Caco-2 (cell line): ENCODE results near the gene AP4E1. TPM values are rescaled to one million over a fixed set of nuclear protein-coding genes. Genes with fewer than 3 reads are reported as not detected.

Experiments
- BruUV-seq: library from RNA; stranded (reverse); fragments of 400-500 nt; replicated peaks from 2 replicates; lab custom pipeline; 2021; lab: Mats Ljungman, UMichigan
- CTCF ChIA-PET: fragments of 300-600 bp; sonication (Branson Sonifier 250); formaldehyde crosslinking; loops from one replicate; lab custom pipeline; 2022; ENCODE audit warnings: antibody characterized with exemption; lab: Charles Lee
- POLR2A ChIA-PET: fragments of 300-600 bp; sonication (Branson Sonifier 250); formaldehyde crosslinking; loops from one replicate; lab custom pipeline; 2022; ENCODE audit warnings: antibody characterized with exemption; lab: Charles Lee
- DNase-seq, 2 experiments: peaks; one replicate each; pipeline versions ENCODE4 v3.0.0 to v3.0.0-alpha.2; 2020 to 2022
- H3K27me3 ChIP-seq: replicated peaks from 2 replicates; pipeline ENCODE4 v1.6.0; 2011; ENCODE audit warnings: low read length; ENCODE audit not compliant: control insufficient read depth, insufficient read depth
- H3K36me3 ChIP-seq: 2 replicates; pipeline ENCODE4 v1.5.1; 2011; ENCODE audit warnings: low read length; ENCODE audit not compliant: control insufficient read depth, insufficient read depth
- H3K4me1 ChIP-seq: fragments of 250-450 bp; sonication (Bioruptor Pico); 2 replicates; pipeline ENCODE4 v1.5.1; 2020; ENCODE audit warnings: mild to moderate bottlenecking
- H3K4me3 ChIP-seq: 2 replicates; pipeline ENCODE4 v1.5.1; 2011; ENCODE audit warnings: low read depth, mild to moderate bottlenecking, control low read depth, low read length
- H3K9me3 ChIP-seq: fragments of 250-450 bp; sonication (Bioruptor Pico); 2 replicates; pipeline ENCODE4 v1.5.1; 2020; ENCODE audit warnings: mild to moderate bottlenecking, moderate library complexity
- H3K27ac Mint-ChIP-seq: one replicate; pipeline ENCODE4 v1.8.0; 2022; ENCODE audit warnings: mixed read lengths; ENCODE audit not compliant: unreplicated experiment
- H3K27me3 Mint-ChIP-seq: one replicate; pipeline ENCODE4 v1.8.0; 2022; ENCODE audit warnings: mixed read lengths; ENCODE audit not compliant: insufficient read depth, unreplicated experiment
- H3K36me3 Mint-ChIP-seq: one replicate; pipeline ENCODE4 v1.8.0; 2022; ENCODE audit warnings: mild to moderate bottlenecking, mixed read lengths; ENCODE audit not compliant: insufficient read depth, unreplicated experiment
- H3K4me1 Mint-ChIP-seq: one replicate; pipeline ENCODE4 v1.8.0; 2022; ENCODE audit warnings: low read depth, mixed read lengths; ENCODE audit not compliant: unreplicated experiment
- H3K4me3 Mint-ChIP-seq: one replicate; pipeline ENCODE4 v1.8.0; 2022; ENCODE audit warnings: mild to moderate bottlenecking, moderate library complexity, mixed read lengths; ENCODE audit not compliant: unreplicated experiment
- H3K9me3 Mint-ChIP-seq: one replicate; pipeline ENCODE4 v1.8.0; 2022; ENCODE audit warnings: mixed read lengths; ENCODE audit not compliant: unreplicated experiment
- intact Hi-C: fragments of 100-400 bp; cut with micrococcal nuclease; formaldehyde crosslinking; loops from one replicate; pipeline ENCODE4 v1.10.0; 2022; ENCODE audit not compliant: unreplicated experiment
- total RNA-seq: library from RNA; stranded (reverse); gene quantifications from 2 replicates; pipeline ENCODE4 v1.2.3, GENCODE V29; 2022
- TF ChIP-seq, protein P1 (sequence below), 2 experiments: fragments of 200-600 bp in 1 of 2; IDR thresholded peaks; 1 replicate in 1 of 2; 2 replicates in 1 of 2; pipeline versions ENCODE4 v1.5.1 to v1.8.0; 2011 to 2022; ENCODE audit warnings: antibody characterized with exemption in 1 of 2, control low read depth in 1 of 2, inconsistent platforms in 1 of 2, low read depth in 1 of 2, low read length in 1 of 2, mild to moderate bottlenecking in 1 of 2, moderate library complexity in 1 of 2; ENCODE audit not compliant: insufficient read depth in 1 of 2, severe bottlenecking in 1 of 2, unreplicated experiment in 1 of 2

The AP4E1 gene
- total RNA-seq, 1 experiment from 2014 or later = 15.9 TPM

- TF ChIP-seq, protein P1, sequence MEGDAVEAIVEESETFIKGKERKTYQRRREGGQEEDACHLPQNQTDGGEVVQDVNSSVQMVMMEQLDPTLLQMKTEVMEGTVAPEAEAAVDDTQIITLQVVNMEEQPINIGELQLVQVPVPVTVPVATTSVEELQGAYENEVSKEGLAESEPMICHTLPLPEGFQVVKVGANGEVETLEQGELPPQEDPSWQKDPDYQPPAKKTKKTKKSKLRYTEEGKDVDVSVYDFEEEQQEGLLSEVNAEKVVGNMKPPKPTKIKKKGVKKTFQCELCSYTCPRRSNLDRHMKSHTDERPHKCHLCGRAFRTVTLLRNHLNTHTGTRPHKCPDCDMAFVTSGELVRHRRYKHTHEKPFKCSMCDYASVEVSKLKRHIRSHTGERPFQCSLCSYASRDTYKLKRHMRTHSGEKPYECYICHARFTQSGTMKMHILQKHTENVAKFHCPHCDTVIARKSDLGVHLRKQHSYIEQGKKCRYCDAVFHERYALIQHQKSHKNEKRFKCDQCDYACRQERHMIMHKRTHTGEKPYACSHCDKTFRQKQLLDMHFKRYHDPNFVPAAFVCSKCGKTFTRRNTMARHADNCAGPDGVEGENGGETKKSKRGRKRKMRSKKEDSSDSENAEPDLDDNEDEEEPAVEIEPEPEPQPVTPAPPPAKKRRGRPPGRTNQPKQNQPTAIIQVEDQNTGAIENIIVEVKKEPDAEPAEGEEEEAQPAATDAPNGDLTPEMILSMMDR (IDR thresholded peaks at IDR 0.05; ENCODE audit: insufficient read depth in 1 of 2, low read depth in 1 of 2, low read length in 1 of 2, severe bottlenecking in 1 of 2, unreplicated experiment in 1 of 2) = no peak
- H3K4me1 Mint-ChIP-seq = no peaks in the 10 kb centered on the region
- H3K27me3 Mint-ChIP-seq = no peaks in the 10 kb centered on the region
- Histone ChIP-seq H3K4me1 (no peaks in the 10 kb centered on the region), H3K4me3 (no peak overlapping the region), H3K36me3 (no peaks in the 10 kb centered on the region), H3K27me3 (no peaks in the 10 kb centered on the region), H3K9me3 (no peaks in the 10 kb centered on the region)
- H3K9me3 Mint-ChIP-seq = no peaks in the 10 kb centered on the region
- no peak overlapping the region for H3K27ac Mint-ChIP-seq
- no peak for DNase-seq
- ChIA-PET POLR2A (no interaction called here), CTCF (no interaction called here)
- BruUV-seq = no TSS peak
- intact Hi-C loops = no loop called here
- H3K36me3 Mint-ChIP-seq = peaks cover 33% of the 10 kb centered on the region
- H3K4me3 Mint-ChIP-seq = no peak overlapping the region
Measured at GRCh38 chr15:51007131-51007666, 98.7 kb downstream of the AP4E1 start.

DNA sequence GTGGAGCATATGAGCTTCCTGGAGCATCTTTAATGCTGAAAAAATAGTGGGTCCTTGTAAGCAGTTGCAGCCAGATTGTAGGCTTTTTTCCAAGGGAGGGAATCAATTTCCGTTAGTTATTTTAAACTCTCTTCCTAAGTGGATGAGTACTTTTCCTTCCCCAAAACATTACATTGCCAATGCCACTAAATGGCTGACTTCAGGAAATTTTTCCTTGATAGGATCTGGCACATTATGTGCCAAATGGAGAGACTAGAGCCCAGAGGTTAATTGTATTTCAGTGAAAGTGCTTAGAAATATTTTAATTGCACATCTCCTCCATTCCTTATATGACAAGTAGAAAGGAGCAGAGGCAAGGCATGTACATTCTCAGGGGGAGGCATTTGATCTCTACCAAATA lies 102.7 kb downstream of the AP4E1 start:
- intact Hi-C loops = no loop called here
- no peaks in the 10 kb centered on the region for H3K36me3 ChIP-seq
- CTCF ChIA-PET = no interaction called here
- H3K27ac Mint-ChIP-seq = no peak overlapping the region
- no peak for DNase-seq
- H3K4me3 Mint-ChIP-seq = no peak overlapping the region
- H3K9me3 Mint-ChIP-seq = no peaks in the 10 kb centered on the region
- TF ChIP-seq, protein P1 (IDR thresholded peaks at IDR 0.05; ENCODE audit: insufficient read depth in 1 of 2, low read depth in 1 of 2, low read length in 1 of 2, severe bottlenecking in 1 of 2, unreplicated experiment in 1 of 2) = no peak
- BruUV-seq = no TSS peak
- H3K36me3 Mint-ChIP-seq = peaks cover 17% of the 10 kb centered on the region
- no peaks in the 10 kb centered on the region for H3K27me3 Mint-ChIP-seq
- no peak overlapping the region for H3K4me3 ChIP-seq
- no peaks in the 10 kb centered on the region for H3K27me3 ChIP-seq
- H3K4me1 ChIP-seq = no peaks in the 10 kb centered on the region
- no peaks in the 10 kb centered on the region for H3K9me3 ChIP-seq
- POLR2A ChIA-PET = no interaction called here
- no peaks in the 10 kb centered on the region for H3K4me1 Mint-ChIP-seq

- Histone ChIP-seq H3K27me3 (no peaks in the 10 kb centered on the region), H3K36me3 (no peaks in the 10 kb centered on the region), H3K4me3 (no peak overlapping the region), H3K9me3 (0 out of 2 replicates have a peak, but pooled peaks cover 3% of the 10 kb centered on the region), H3K4me1 (no peaks in the 10 kb centered on the region)
- no peak for DNase-seq
- TF ChIP-seq, protein P1 (IDR thresholded peaks at IDR 0.05; ENCODE audit: insufficient read depth in 1 of 2, low read depth in 1 of 2, low read length in 1 of 2, severe bottlenecking in 1 of 2, unreplicated experiment in 1 of 2) = no peak
- peaks cover 11% of the 10 kb centered on the region for H3K36me3 Mint-ChIP-seq
- intact Hi-C loops = no loop called here
- BruUV-seq = no TSS peak
- no peaks in the 10 kb centered on the region for H3K27me3 Mint-ChIP-seq
- H3K27ac Mint-ChIP-seq = no peak overlapping the region
- peaks cover 29% of the 10 kb centered on the region for H3K9me3 Mint-ChIP-seq
- CTCF ChIA-PET = no interaction called here
- POLR2A ChIA-PET = no interaction called here
- no peak overlapping the region for H3K4me3 Mint-ChIP-seq
- H3K4me1 Mint-ChIP-seq = no peaks in the 10 kb centered on the region
Measured at GRCh38 chr15:51016615-51017014, 108.1 kb downstream of the AP4E1 start.
